ENCODE data around the gene IARS2.

- TF ChIP-seq POLR2A (IDR thresholded peaks at IDR 0.05; ENCODE audit: low read depth, low read length) (no peak), POLR2AphosphoS5 (IDR thresholded peaks at IDR 0.05; ENCODE audit: low read depth, low read length) (no peak)
These were observed 90.6 kb downstream of the IARS2 start for GRCh38 chr1:220184506-220184905.
